Right atrium auricular region (tissue), 2 donors: ENCODE data around the gene TBC1D14. TPM values are rescaled to one million over a fixed set of nuclear protein-coding genes. Genes with fewer than 3 reads are reported as not detected.
A peak's percentile ranks its signal among the peaks of the same experiment; 100 is the strongest.

Experiments used
- DNase-seq: peaks from one replicate; pipeline ENCODE4 v3.0.0-alpha.2; 2019; ENCODE audit warnings: low spot score
- H3K27ac ChIP-seq, 2 donors: fragments of 200-600 bp; sonication (generic); 1 replicate in 1 of 2; 2 replicates in 1 of 2; pipeline ENCODE4 v1.5.1; 2016 to 2019
- H3K27me3 ChIP-seq, 2 donors: fragments of 200-600 bp; sonication (generic); one replicate each; pipeline versions ENCODE4 v1.5.1 to v1.6.0; 2017 to 2019
- H3K36me3 ChIP-seq: fragments of 200-600 bp; sonication (generic); one replicate; pipeline ENCODE4 v1.5.1; 2016
- H3K4me1 ChIP-seq, 2 donors: fragments of 200-600 bp; sonication (generic); one replicate each; pipeline versions ENCODE4 v1.5.1 to v1.6.0; 2017 to 2019
- H3K4me3 ChIP-seq, 2 donors: fragments of 200-600 bp; sonication (generic); 1 replicate in 1 of 2; 2 replicates in 1 of 2; pipeline ENCODE4 v1.5.1; 2017 to 2019; ENCODE audit warnings: mild to moderate bottlenecking in 1 of 2, moderate library complexity in 1 of 2
- H3K9me3 ChIP-seq, 2 donors: fragments of 200-600 bp; sonication (generic); one replicate each; pipeline ENCODE4 v1.5.1; 2019
- CTCF ChIP-seq, 2 donors: fragments of 200-600 bp; sonication (generic); IDR thresholded peaks; one replicate each; pipeline ENCODE4 v1.5.1; 2019; ENCODE audit warnings: antibody characterized with exemption in 2 of 2
- total RNA-seq, 2 donors: library from RNA; depleted of rRNA; stranded (reverse); fragments of >200 nt; gene quantifications; one replicate each; pipeline ENCODE4 v1.1.0, GENCODE V29; 2016

TBC1D14 gene
- total RNA-seq, 2 donors from 2014 or later = 33.7 to 34.0 TPM

GRCh38 chr4:6939761-6940743 lies 30.4 kb downstream of the TBC1D14 start:
- no peak overlapping the region for H3K4me3 ChIP-seq
- H3K4me1 ChIP-seq = peaks cover 0 to 25% of the 10 kb centered on the region in 2 donors
- peak overlapping the region in 1 of 2 donors; percentile 19 for H3K27ac ChIP-seq
- TF ChIP-seq CTCF (IDR thresholded peaks at IDR 0.05) = no peak
- H3K36me3 ChIP-seq = no peaks in the 10 kb centered on the region
- H3K9me3 ChIP-seq = no peaks in the 10 kb centered on the region
- H3K27me3 ChIP-seq = no peaks in the 10 kb centered on the region
- no peak for DNase-seq

- no peaks in the 10 kb centered on the region for H3K27me3 ChIP-seq
- H3K27ac ChIP-seq = no peak overlapping the region
- no peaks in the 10 kb centered on the region for H3K9me3 ChIP-seq
- no peak for DNase-seq
- H3K36me3 ChIP-seq = no peaks in the 10 kb centered on the region
- peaks cover 0 to 25% of the 10 kb centered on the region in 2 donors for H3K4me1 ChIP-seq
- H3K4me3 ChIP-seq = no peak overlapping the region
- no peak for TF ChIP-seq CTCF (IDR thresholded peaks at IDR 0.05)
Measured at GRCh38 chr4:6940744-6941137, 31.1 kb downstream of the TBC1D14 start.

- Histone ChIP-seq H3K27me3 (no peaks in the 10 kb centered on the region), H3K9me3 (no peaks in the 10 kb centered on the region), H3K4me3 (no peak overlapping the region), H3K36me3 (no peaks in the 10 kb centered on the region), H3K27ac (peak overlapping the region; percentile 46 to 56), H3K4me1 (peaks cover 0 to 25% of the 10 kb centered on the region in 2 donors)
- no peak for DNase-seq
- no peak for TF ChIP-seq CTCF (IDR thresholded peaks at IDR 0.05)
Measured at GRCh38 chr4:6941796-6942195, 32.2 kb downstream of the TBC1D14 start.

GRCh38 chr4:6942238-6942800 lies 32.7 kb downstream of the TBC1D14 start:
- no peaks in the 10 kb centered on the region for H3K27me3 ChIP-seq
- no peak overlapping the region for H3K4me3 ChIP-seq
- TF ChIP-seq CTCF (IDR thresholded peaks at IDR 0.05) = no peak
- no peak for DNase-seq
- peak overlapping the region; percentile 31 to 56 for H3K27ac ChIP-seq
- no peaks in the 10 kb centered on the region for H3K9me3 ChIP-seq
- no peaks in the 10 kb centered on the region for H3K36me3 ChIP-seq
- H3K4me1 ChIP-seq = peaks cover 0 to 25% of the 10 kb centered on the region in 2 donors

- H3K9me3 ChIP-seq = no peaks in the 10 kb centered on the region
- H3K27ac ChIP-seq = peak overlapping the region in 1 of 2 donors; percentile 56
- TF ChIP-seq CTCF (IDR thresholded peaks at IDR 0.05) = no peak
- peaks cover 0 to 25% of the 10 kb centered on the region in 2 donors for H3K4me1 ChIP-seq
- no peaks in the 10 kb centered on the region for H3K27me3 ChIP-seq
- no peak for DNase-seq
- no peaks in the 10 kb centered on the region for H3K36me3 ChIP-seq
- H3K4me3 ChIP-seq = no peak overlapping the region
Measured at GRCh38 chr4:6943012-6943884, 33.6 kb downstream of the TBC1D14 start.
